Right cardiac atrium (tissue), 5 donors: ENCODE measurements around the gene RPL4. TPM values are rescaled to one million over a fixed set of nuclear protein-coding genes. Genes with fewer than 3 reads are reported as not detected.

Experiments
- ATAC-seq, 2 donors: fragments of 200-7000 bp; cut with Tn5 transposase; one replicate each; pipeline versions ENCODE4 v1.8.0 to v1.9.1; 2020; ENCODE audit warnings: moderate library complexity in 2 of 2, mild to moderate bottlenecking in 1 of 2
- DNase-seq, 3 donors: peaks; one replicate each; pipeline ENCODE4 v3.0.0-alpha.2; 2020
- H3K27ac ChIP-seq: one replicate; pipeline ENCODE4 v1.5.1; 2013; ENCODE audit warnings: mild to moderate bottlenecking, low read length, control low read depth, moderate library complexity
- H3K27me3 ChIP-seq: one replicate; pipeline ENCODE4 v1.6.1; 2013; ENCODE audit not compliant: control insufficient read depth, insufficient read depth
- H3K4me1 ChIP-seq: one replicate; pipeline ENCODE4 v1.6.1; 2013; ENCODE audit warnings: low read length; ENCODE audit not compliant: control insufficient read depth, insufficient read depth
- H3K4me3 ChIP-seq: one replicate; pipeline ENCODE4 v1.5.1; 2013; ENCODE audit warnings: low read length, control low read depth
- H3K9me3 ChIP-seq: one replicate; pipeline ENCODE4 v1.6.1; 2013; ENCODE audit warnings: low read length; ENCODE audit not compliant: control insufficient read depth
- WGBS: extraction: QIAGEN DNeasy Blood & Tissue Kit; methylation state at CpG from one replicate; pipeline ENCODE4 v1.1.7; 2013; 5-methylcytosine and 5-hydroxymethylcytosine counted together
- intact Hi-C, 4 donors: fragments of 100-400 bp; cut with DNase I; formaldehyde crosslinking; loops; one replicate each; pipeline versions ENCODE4 v1.11.0 to v1.14.0; 2022 to 2023
- microRNA-seq, 2 donors: library from miRNA; unstranded; fragments of <30 nt; microRNA quantifications; one replicate each; pipeline ENCODE4 v1.2.0, GENCODE V29; 2020 to 2021
- polyA plus RNA-seq: library from polyadenylated mRNA; stranded (reverse); fragments of 200-250 nt; gene quantifications from one replicate; pipeline ENCODE4 v1.2.3, GENCODE V29; 2013
- total RNA-seq, 4 donors: library from RNA; stranded (reverse); fragmentation: NEBNext Ultra II Directional; extraction: Animal tissue kit (Norgen Biotek cat#: 25700); gene quantifications; one replicate each; pipeline ENCODE4 v1.2.1, GENCODE V29; 2021
- donor health status: healthy with polysubstance abuse.
- donor health status: DM: no; HTN: yes; CAD: no.
- donor health status: DM: no; HTN: no; CAD: no.
- donor health status: DM: no; HTN: yes; CAD: no; lungs with severe emphysema.
- donor health status: DM: yes; HTN: yes; CAD: no.

RPL4 gene
- total and polyA plus RNA-seq, 5 donors, result 1,323 to 1,717 (median 1,425) TPM

- Histone ChIP-seq H3K4me3 (no peak overlapping the region), H3K4me1 (no peaks in the 10 kb centered on the region), H3K27me3 (no peaks in the 10 kb centered on the region), H3K27ac (no peak overlapping the region), H3K9me3 (no peaks in the 10 kb centered on the region)
- intact Hi-C loops, result no loop called here
- ATAC-seq (no peak), DNase-seq (no peak)
- WGBS, result 68% methylated on average over 3 of the region's 3 CpGs
These were observed 48.4 kb downstream of the RPL4 start for GRCh38 chr15:66456211-66456610.

GRCh38 chr15:66454143-66454542 lies 50.5 kb downstream of the RPL4 start:
- whole genome bisulfite sequencing, result 93% methylated on average over 2 of the region's 2 CpGs
- DNase-seq (no peak), ATAC-seq (no peak)
- no peaks in the 10 kb centered on the region for H3K4me1 ChIP-seq
- intact Hi-C loops, result no loop called here
- no peak overlapping the region for H3K27ac ChIP-seq
- H3K4me3 ChIP-seq, result no peak overlapping the region
- no peaks in the 10 kb centered on the region for H3K9me3 ChIP-seq
- H3K27me3 ChIP-seq, result no peaks in the 10 kb centered on the region

DNA sequence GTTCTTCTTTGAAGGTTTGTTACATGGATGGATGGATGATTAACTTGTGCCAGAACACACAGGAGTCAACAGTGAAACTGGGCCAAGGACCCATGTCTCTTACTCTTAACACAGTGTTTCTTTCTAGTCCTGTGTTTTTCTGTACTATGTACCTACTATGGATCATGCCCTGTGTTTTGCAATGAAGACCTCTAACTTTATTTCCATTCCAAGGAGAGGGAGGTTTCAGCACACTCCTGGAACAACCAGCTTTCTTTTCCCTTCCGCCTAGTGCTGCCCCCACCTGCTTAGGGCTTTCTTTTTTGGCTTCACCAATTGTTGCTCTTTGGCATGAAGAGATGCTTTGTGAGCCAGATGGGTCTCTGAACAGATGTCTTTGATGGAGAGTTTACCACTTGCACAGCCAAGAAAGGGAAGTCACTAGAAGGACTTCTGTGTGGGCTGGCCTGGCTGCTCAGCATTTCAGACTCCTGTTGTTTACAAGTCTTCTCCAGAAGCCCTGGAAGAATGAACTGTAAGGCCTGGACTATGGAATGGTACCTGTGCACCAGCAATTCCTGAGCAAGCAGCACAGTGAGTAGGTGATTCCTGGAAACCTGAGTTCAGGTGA lies 51.6 kb downstream of the RPL4 start:
- ATAC-seq (no peak), DNase-seq (no peak)
- Histone ChIP-seq H3K4me1 (no peaks in the 10 kb centered on the region), H3K9me3 (no peaks in the 10 kb centered on the region), H3K4me3 (no peak overlapping the region), H3K27me3 (no peaks in the 10 kb centered on the region), H3K27ac (no peak overlapping the region)
- WGBS, result 67% methylated on average over 1 of the region's 1 CpG
- intact Hi-C loops, result no loop called here

GRCh38 chr15:66452420-66452819 lies 52.2 kb downstream of the RPL4 start:
- H3K27ac ChIP-seq, result no peak overlapping the region
- H3K4me1 ChIP-seq, result no peaks in the 10 kb centered on the region
- H3K9me3 ChIP-seq, result no peaks in the 10 kb centered on the region
- 90% methylated on average over 4 of the region's 4 CpGs for WGBS
- no peaks in the 10 kb centered on the region for H3K27me3 ChIP-seq
- ATAC-seq, result no peak
- H3K4me3 ChIP-seq, result no peak overlapping the region
- intact Hi-C loops, result no loop called here
- DNase-seq, result no peak

Small RNA genes within 50 kb of the gene (microRNA-seq; reads per million reads assigned to microRNA genes)
- gene MIR4512, result 0 reads per million in 2 donors

Other genes starting within 250 kb of the RPL4 start
- gene DIS3L, start 211.3 kb downstream of the RPL4 start, total RNA-seq, result 10 to 100 TPM; 37.7 to 45.2 (median 42.6) TPM
- 21.2 TPM for gene DIS3L, start 211.3 kb downstream of the RPL4 start, polyA plus RNA-seq
- gene TIPIN, start 148.2 kb downstream of the RPL4 start, total RNA-seq, result 1 to 10 TPM; 3.2 to 7.4 (median 3.6) TPM
- gene TIPIN, start 148.2 kb downstream of the RPL4 start, polyA plus RNA-seq, result 3.8 TPM
- 10 to 100 TPM; 38.2 to 45.9 (median 39.2) TPM for gene MAP2K1, start 117.9 kb downstream of the RPL4 start, total RNA-seq
- gene MAP2K1, start 117.9 kb downstream of the RPL4 start, polyA plus RNA-seq, result 32.6 TPM
- 10 to 100 TPM; 33.9 to 45.5 (median 38.9) TPM for gene SNAPC5, start 7.1 kb downstream of the RPL4 start, total RNA-seq
- gene SNAPC5, start 7.1 kb downstream of the RPL4 start, polyA plus RNA-seq, result 60.8 TPM
- 1 to 10 TPM; 2.2 to 3.7 (median 2.7) TPM for gene ZWILCH, start 471 bp upstream of the RPL4 start, total RNA-seq
- 0.95 TPM for gene ZWILCH, start 471 bp upstream of the RPL4 start, polyA plus RNA-seq
- gene LCTL, start 61.1 kb upstream of the RPL4 start, total RNA-seq, result not detected
- gene LCTL, start 61.1 kb upstream of the RPL4 start, polyA plus RNA-seq, result not detected
- gene SMAD6, start 197.4 kb upstream of the RPL4 start, total RNA-seq, result 10 to 100 TPM; 54.5 to 68.8 (median 63.2) TPM
- 31.6 TPM for gene SMAD6, start 197.4 kb upstream of the RPL4 start, polyA plus RNA-seq